HEK293 (cell line): Measurements from ENCODE around the gene CCDC51.

Experiments
- CTCF ChIP-seq: fragments of 450-650 bp; formaldehyde crosslinking; IDR thresholded peaks from 2 replicates; pipeline ENCODE4 v1.5.1; 2016; ENCODE audit warnings: missing biosample characterization, missing genetic modification characterization
- KLF7 ChIP-seq: fragments of 450-650 bp; formaldehyde crosslinking; IDR thresholded peaks from 2 replicates; pipeline ENCODE4 v1.5.1; 2016; ENCODE audit warnings: missing biosample characterization, missing genetic modification characterization, borderline replicate concordance
- SP2 ChIP-seq: fragments of 450-650 bp; formaldehyde crosslinking; IDR thresholded peaks from 2 replicates; pipeline ENCODE4 v1.5.1; 2016; ENCODE audit warnings: missing biosample characterization, missing genetic modification characterization
- ZBTB21 ChIP-seq: fragments of 450-650 bp; formaldehyde crosslinking; IDR thresholded peaks from 2 replicates; pipeline ENCODE4 v1.5.1; 2017; ENCODE audit warnings: missing biosample characterization, missing genetic modification characterization
- ZNF114 ChIP-seq: fragments of 450-650 bp; formaldehyde crosslinking; IDR thresholded peaks from 2 replicates; pipeline ENCODE4 v1.5.0; 2017; ENCODE audit warnings: missing biosample characterization, missing genetic modification characterization
- ZNF121 ChIP-seq: fragments of 450-650 bp; formaldehyde crosslinking; IDR thresholded peaks from 2 replicates; pipeline ENCODE4 v1.5.1; 2016; ENCODE audit warnings: missing biosample characterization, missing genetic modification characterization
- ZNF140 ChIP-seq: fragments of 450-650 bp; formaldehyde crosslinking; IDR thresholded peaks from 2 replicates; pipeline ENCODE4 v1.5.1; 2016; ENCODE audit warnings: missing biosample characterization, missing genetic modification characterization
- ZNF19 ChIP-seq: fragments of 450-650 bp; formaldehyde crosslinking; IDR thresholded peaks from 2 replicates; pipeline ENCODE4; 2016; ENCODE audit warnings: missing biosample characterization, missing genetic modification characterization, low read depth
- ZNF274 ChIP-seq, 2 experiments: fragments of 200-500 bp in 1 of 2; fragments of 450-650 bp in 1 of 2; sonication (Bioruptor generic) in 1 of 2; formaldehyde crosslinking in 1 of 2; IDR thresholded peaks; 2 replicates each; pipeline versions ENCODE4 v1.5.1 to v1.6.1; 2014 to 2016; ENCODE audit warnings: borderline replicate concordance in 1 of 2, inconsistent platforms in 1 of 2, low read length in 1 of 2, missing biosample characterization in 1 of 2, missing genetic modification characterization in 1 of 2
- ZNF423 ChIP-seq: fragments of 450-650 bp; formaldehyde crosslinking; IDR thresholded peaks from 2 replicates; pipeline ENCODE4 v1.5.1; 2016; ENCODE audit warnings: missing biosample characterization, missing genetic modification characterization
- ZNF514 ChIP-seq: fragments of 450-650 bp; formaldehyde crosslinking; IDR thresholded peaks from 2 replicates; pipeline ENCODE4 v1.5.1; 2016; ENCODE audit warnings: missing biosample characterization, missing genetic modification characterization
- ZNF561 ChIP-seq: fragments of 450-650 bp; IDR thresholded peaks from 2 replicates; pipeline ENCODE4 v1.5.1; 2018; ENCODE audit warnings: missing biosample characterization, missing genetic modification characterization, borderline replicate concordance
- ZSCAN30 ChIP-seq: fragments of 450-650 bp; IDR thresholded peaks from 2 replicates; pipeline ENCODE4 v1.5.1; 2018; ENCODE audit warnings: missing biosample characterization, mild to moderate bottlenecking, missing genetic modification characterization, moderate library complexity

- TF ChIP-seq ZNF274 (IDR thresholded peaks at IDR 0.05; ENCODE audit: low read length) (no peak), ZNF274 (tag by site-specific recombination; IDR thresholded peaks at IDR 0.05; ENCODE audit: borderline replicate concordance) (no peak), ZNF514 (no peak), ZBTB21 (tag by site-specific recombination) (no peak), CTCF (no peak), ZSCAN30 (no peak), ZNF561 (tag by site-specific recombination) (no peak), ZNF140 (tag by site-specific recombination) (no peak), SP2 (tag by site-specific recombination) (no peak), ZNF114 (no peak), KLF7 (tag by site-specific recombination) (no peak), ZNF121 (no peak), ZNF19 (tag by site-specific recombination) (no peak), ZNF423 (tag by site-specific recombination) (no peak)
Measured at GRCh38 chr3:48459773-48460516, 20.0 kb upstream of the CCDC51 start.
